Keratinocyte (primary cell): ENCODE data around the gene HAP1. TPM values are rescaled to one million over a fixed set of nuclear protein-coding genes. Genes with fewer than 3 reads are reported as not detected.

Experiments
- DNase-seq: peaks from one replicate; pipeline ENCODE4 v3.0.0-alpha.2; 2011; ENCODE audit warnings: low read depth, missing footprints, low spot score
- FAIRE-seq: peaks from 2 replicates; lab custom pipeline; 2011; peaks lifted over from hg19 to GRCh38; lab: Jason Lieb, UNC
- H2AFZ ChIP-seq: 2 replicates; pipeline ENCODE4 v1.6.0; 2012; ENCODE audit warnings: low read length, control low read depth, inconsistent platforms; ENCODE audit not compliant: control insufficient read depth
- H3K27ac ChIP-seq: 2 replicates; pipeline ENCODE4 v1.5.1; 2011; ENCODE audit warnings: low read length; ENCODE audit not compliant: control insufficient read depth, insufficient read depth
- H3K27me3 ChIP-seq: 3 replicates; pipeline ENCODE4 v1.6.0; 2011; ENCODE audit warnings: low read length; ENCODE audit not compliant: control insufficient read depth, insufficient read depth; ENCODE audit errors: extremely low read depth
- H3K36me3 ChIP-seq, 2 experiments: 2 replicates in 1 of 2; 3 replicates in 1 of 2; pipeline ENCODE4 v1.5.1; 2011; ENCODE audit warnings: low read length in 2 of 2, mild to moderate bottlenecking in 1 of 2; ENCODE audit not compliant: control insufficient read depth in 2 of 2, insufficient read depth in 2 of 2; ENCODE audit errors: extremely low read depth in 1 of 2
- H3K4me1 ChIP-seq: 3 replicates; pipeline ENCODE4 v1.5.1; 2011; ENCODE audit warnings: low read length; ENCODE audit not compliant: control insufficient read depth, insufficient read depth; ENCODE audit errors: extremely low read depth
- H3K4me2 ChIP-seq: 3 replicates; pipeline ENCODE4 v1.6.0; 2011; ENCODE audit warnings: low read depth, low read length; ENCODE audit not compliant: control insufficient read depth, insufficient read depth; ENCODE audit errors: extremely low read depth
- H3K4me3 ChIP-seq, 3 experiments: fragments of 200-600 bp in 1 of 3; sonication (generic) in 1 of 3; 2 replicates in 2 of 3; 3 replicates in 1 of 3; pipeline ENCODE4 v1.5.1; 2011 to 2016; ENCODE audit warnings: low read length in 3 of 3, mild to moderate bottlenecking in 3 of 3, control low read depth in 2 of 3, inconsistent platforms in 1 of 3, low read depth in 1 of 3, mixed read lengths in 1 of 3, mixed run types in 1 of 3, moderate library complexity in 1 of 3; ENCODE audit not compliant: control insufficient read depth in 2 of 3, insufficient read depth in 2 of 3; ENCODE audit errors: extremely low read depth in 1 of 3
- H3K79me2 ChIP-seq: 2 replicates; pipeline ENCODE4 v1.6.0; 2012; ENCODE audit warnings: low read length; ENCODE audit not compliant: control insufficient read depth, insufficient read depth
- H3K9ac ChIP-seq: 3 replicates; pipeline ENCODE4 v1.6.0; 2011; ENCODE audit warnings: low read length; ENCODE audit not compliant: control insufficient read depth, insufficient read depth; ENCODE audit errors: extremely low read depth
- H3K9me1 ChIP-seq: 3 replicates; pipeline ENCODE4 v1.6.0; 2011; ENCODE audit warnings: low read length; ENCODE audit not compliant: control insufficient read depth, insufficient read depth; ENCODE audit errors: extremely low read depth
- H3K9me3 ChIP-seq: 2 replicates; pipeline ENCODE4 v1.5.1; 2012; ENCODE audit warnings: low read depth, low read length; ENCODE audit not compliant: control insufficient read depth
- H4K20me1 ChIP-seq: 3 replicates; pipeline ENCODE4 v1.6.0; 2011; ENCODE audit warnings: low read length; ENCODE audit not compliant: control insufficient read depth, insufficient read depth; ENCODE audit errors: extremely low read depth
- CTCF ChIP-seq, 3 experiments: IDR thresholded peaks in 1 of 3; conservative IDR thresholded peaks in 1 of 3; optimal IDR thresholded peaks in 1 of 3; 2 replicates in 2 of 3; 3 replicates in 1 of 3; pipeline versions ENCODE3 to v1.5.1; 2011; ENCODE audit warnings: low read length in 3 of 3, mild to moderate bottlenecking in 3 of 3, moderate library complexity in 2 of 3, control low read depth in 1 of 3, inconsistent platforms in 1 of 3; ENCODE audit not compliant: insufficient read depth in 2 of 3; ENCODE audit errors: extremely low read depth in 1 of 3
- EZH2 ChIP-seq: IDR thresholded peaks from one replicate; pipeline ENCODE4 v1.6.1; 2012; ENCODE audit warnings: inconsistent platforms, mild to moderate bottlenecking, low read length, moderate library complexity
- dilution Hi-C: fragments of 300-500 bp; cut with MboI; formaldehyde crosslinking; loops from one replicate; pipeline ENCODE4 v1.7.0; 2020; ENCODE audit warnings: low sequenced_read_pairs; ENCODE audit not compliant: extremely low pct_ligation_motif_present
- polyA plus RNA-seq, 5 experiments: library from polyadenylated mRNA; depleted of rRNA in 3 of 5; stranded (reverse) in 3 of 5; stranded (forward) in 1 of 5; unstranded in 1 of 5; fragments of >200 nt; gene quantifications; 1 replicate in 1 of 5; 2 replicates in 3 of 5; 3 replicates in 1 of 5; pipeline versions ENCODE4 v1.2.1 to v1.2.3, GENCODE V29; 2011 to 2012; ENCODE audit warnings: missing spikeins in 2 of 5, low read depth in 1 of 5, low replicate concordance in 1 of 5

HAP1 gene
- polyA plus RNA-seq, 1 donor (not counting 4 experiments of a cell fraction or from before 2014, with no cell fraction given): 1.6 TPM

- no peaks in the 10 kb centered on the region for H3K27me3 ChIP-seq
- no peak for TF ChIP-seq CTCF (optimal IDR thresholded peaks at IDR 0.05 in 1 of 3, IDR thresholded peaks at IDR 0.05 in 1 of 3, conservative IDR thresholded peaks at IDR 0.05 in 1 of 3; ENCODE audit: extremely low read depth in 1 of 3, insufficient read depth in 2 of 3, low read length in 3 of 3)
- TF ChIP-seq EZH2: no peak
- peaks cover 54% of the 10 kb centered on the region for H3K79me2 ChIP-seq
- FAIRE-seq (no peak), DNase-seq (no peak)
- H4K20me1 ChIP-seq: peaks cover 13% of the 10 kb centered on the region
- H3K9ac ChIP-seq: no peak overlapping the region
- H3K4me1 ChIP-seq: no peaks in the 10 kb centered on the region
- dilution Hi-C loops: no loop called here
- no peak overlapping the region for H2AFZ ChIP-seq
- no peak overlapping the region for H3K4me2 ChIP-seq
- H3K9me1 ChIP-seq: no peaks in the 10 kb centered on the region
- H3K27ac ChIP-seq: no peak overlapping the region
- peaks cover 60 to 63% of the 10 kb centered on the region in 2 experiments for H3K36me3 ChIP-seq
- no peak overlapping the region for H3K4me3 ChIP-seq
- no peaks in the 10 kb centered on the region for H3K9me3 ChIP-seq
These were observed 31.7 kb upstream of the HAP1 start for GRCh38 chr17:41766135-41766534.

GRCh38 chr17:41763327-41763726 lies 28.9 kb upstream of the HAP1 start:
- H3K36me3 ChIP-seq: peaks cover 54 to 64% of the 10 kb centered on the region in 2 experiments
- H3K9ac ChIP-seq: no peak overlapping the region
- DNase-seq (no peak), FAIRE-seq (no peak)
- H2AFZ ChIP-seq: no peak overlapping the region
- peaks cover 43% of the 10 kb centered on the region for H3K79me2 ChIP-seq
- no peaks in the 10 kb centered on the region for H3K27me3 ChIP-seq
- H3K4me2 ChIP-seq: no peak overlapping the region
- H3K9me3 ChIP-seq: no peaks in the 10 kb centered on the region
- H3K27ac ChIP-seq: no peak overlapping the region
- no peak overlapping the region for H3K4me3 ChIP-seq
- no peaks in the 10 kb centered on the region for H3K9me1 ChIP-seq
- dilution Hi-C loops: no loop called here
- peaks cover 14% of the 10 kb centered on the region for H4K20me1 ChIP-seq
- TF ChIP-seq EZH2 (no peak), CTCF (optimal IDR thresholded peaks at IDR 0.05 in 1 of 3, IDR thresholded peaks at IDR 0.05 in 1 of 3, conservative IDR thresholded peaks at IDR 0.05 in 1 of 3; ENCODE audit: extremely low read depth in 1 of 3, insufficient read depth in 2 of 3, low read length in 3 of 3) (no peak)
- no peaks in the 10 kb centered on the region for H3K4me1 ChIP-seq
